ENCODE measurements around the gene GRIK4. TPM values are rescaled to one million over a fixed set of nuclear protein-coding genes. Genes with fewer than 3 reads are reported as not detected.

GRIK4 gene
- total RNA-seq, 1 donor from 2014 or later = 0.06 TPM

DNA sequence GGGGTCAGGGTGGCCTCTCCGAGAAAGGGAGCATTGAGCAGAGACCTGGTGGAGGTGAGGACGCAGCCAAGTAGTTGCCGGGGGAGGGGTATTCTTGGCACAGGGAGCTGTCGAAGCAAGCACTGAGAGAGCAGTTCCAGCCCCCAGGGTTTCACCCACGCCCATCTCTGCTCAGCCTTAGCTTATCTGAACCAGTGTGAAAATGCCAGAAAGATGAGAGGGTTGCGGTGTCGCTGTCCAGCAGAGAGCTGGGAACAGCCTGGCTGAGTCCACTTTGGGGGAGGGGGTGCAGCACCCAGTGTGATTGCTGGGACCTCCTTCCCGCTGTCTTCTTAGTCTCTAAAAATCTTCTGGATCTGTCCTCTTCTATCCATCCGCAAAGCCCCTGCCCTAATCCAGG, 389.1 kb downstream of the GRIK4 start:
- DNase-seq (ENCODE audit: low read depth) = no peak
- TF ChIP-seq CTCF (conservative IDR thresholded peaks at IDR 0.05; ENCODE audit: low read depth, low read length) = no peak
- no peak overlapping the region for H3K4me3 ChIP-seq (ENCODE audit: low read depth, low read length)

GRCh38 chr11:120903686-120904085, 392.1 kb downstream of the GRIK4 start:
- no peak overlapping the region for H3K4me3 ChIP-seq (ENCODE audit: low read depth, low read length)
- no peak for TF ChIP-seq CTCF (conservative IDR thresholded peaks at IDR 0.05; ENCODE audit: low read depth, low read length)
- DNase-seq (ENCODE audit: low read depth) = no peak

- TF ChIP-seq CTCF (conservative IDR thresholded peaks at IDR 0.05; ENCODE audit: low read depth, low read length) = no peak
- H3K4me3 ChIP-seq (ENCODE audit: low read depth, low read length) = no peak overlapping the region
- no peak for DNase-seq (ENCODE audit: low read depth)
These were observed 392.6 kb downstream of the GRIK4 start for GRCh38 chr11:120904116-120904515.

- no peak overlapping the region for H3K4me3 ChIP-seq (ENCODE audit: low read depth, low read length)
- TF ChIP-seq CTCF (conservative IDR thresholded peaks at IDR 0.05; ENCODE audit: low read depth, low read length) = no peak
- no peak for DNase-seq (ENCODE audit: low read depth)
These were observed 395.2 kb downstream of the GRIK4 start for GRCh38 chr11:120906766-120907165.

GRCh38 chr11:120907971-120908370, 396.4 kb downstream of the GRIK4 start:
- no peak for DNase-seq (ENCODE audit: low read depth)
- no peak overlapping the region for H3K4me3 ChIP-seq (ENCODE audit: low read depth, low read length)
- TF ChIP-seq CTCF (conservative IDR thresholded peaks at IDR 0.05; ENCODE audit: low read depth, low read length) = no peak

- TF ChIP-seq CTCF (conservative IDR thresholded peaks at IDR 0.05; ENCODE audit: low read depth, low read length) = no peak
- DNase-seq (ENCODE audit: low read depth) = no peak
These were observed 397.1 kb downstream of the GRIK4 start for GRCh38 chr11:120908461-120909181.

More at GRCh38 chr11:120908461-120909181, 397.1 kb downstream of the GRIK4 start:
- H3K4me3 ChIP-seq (ENCODE audit: low read depth, low read length) = no peak overlapping the region
